Fibroblast of skin of back (primary cell): ENCODE results near the gene BCAR1.

Experiments
- DNase-seq: peaks from one replicate; pipeline ENCODE4 v3.0.0-alpha.2; 2013

The BCAR1 gene

GRCh38 chr16:75203667-75204409 is 47.6 kb downstream of the BCAR1 start:
- no peak for DNase-seq

GRCh38 chr16:75203096-75203495 is 48.3 kb downstream of the BCAR1 start:
- DNase-seq = no peak

- no peak for DNase-seq
These were observed 49.3 kb downstream of the BCAR1 start for GRCh38 chr16:75202069-75202590.

GRCh38 chr16:75198135-75198600 is 53.3 kb downstream of the BCAR1 start:
- no peak for DNase-seq

- DNase-seq = peak; percentile 33
These were observed 53.8 kb downstream of the BCAR1 start for GRCh38 chr16:75197522-75198134.

- DNase-seq = no peak
These were observed 54.6 kb downstream of the BCAR1 start for GRCh38 chr16:75196836-75197235.

- no peak for DNase-seq
These were observed 55.3 kb downstream of the BCAR1 start for GRCh38 chr16:75195811-75196790.

- DNase-seq = no peak
These were observed 57.5 kb downstream of the BCAR1 start for GRCh38 chr16:75193730-75194444.

- DNase-seq = no peak
These were observed 58.2 kb downstream of the BCAR1 start for GRCh38 chr16:75193265-75193650.

GRCh38 chr16:75192606-75193264 is 58.7 kb downstream of the BCAR1 start:
- no peak for DNase-seq

- DNase-seq = no peak
These were observed 61.7 kb downstream of the BCAR1 start for GRCh38 chr16:75189638-75190245.

GRCh38 chr16:75188832-75189477 is 62.5 kb downstream of the BCAR1 start:
- no peak for DNase-seq

GRCh38 chr16:75181630-75182029 is 69.8 kb downstream of the BCAR1 start:
- no peak for DNase-seq

GRCh38 chr16:75179208-75179607 is 72.2 kb downstream of the BCAR1 start:
- no peak for DNase-seq
